ENCODE data around the gene HTR3C.

- no peak for TF ChIP-seq CTCF (IDR thresholded peaks at IDR 0.05)
- TF ChIP-seq POLR2A (IDR thresholded peaks at IDR 0.05): no peak
Measured at GRCh38 chr3:184052767-184053166, at the start of gene HTR3C.

All from Peyer's patch (tissue), 4 donors.